IPS-18c (cell line): ENCODE measurements around the gene ST8SIA6.
"Not testable (repeated sequence)": the region's sequence is repeated elsewhere in the genome, so short reads cannot be mapped to it uniquely, and the experiment has no call there.

Experiments
- H3K4me3 ChIP-seq: 2 replicates; pipeline ENCODE4 v1.7.0; 2013; ENCODE audit warnings: low read depth, mild to moderate bottlenecking, low read length, moderate library complexity; ENCODE audit not compliant: insufficient read depth
- H3K9me3 ChIP-seq: one replicate; pipeline ENCODE4 v1.6.1; 2013; ENCODE audit warnings: mild to moderate bottlenecking, low read length, moderate library complexity; ENCODE audit not compliant: control insufficient read depth, insufficient read depth

The ST8SIA6 gene

DNA sequence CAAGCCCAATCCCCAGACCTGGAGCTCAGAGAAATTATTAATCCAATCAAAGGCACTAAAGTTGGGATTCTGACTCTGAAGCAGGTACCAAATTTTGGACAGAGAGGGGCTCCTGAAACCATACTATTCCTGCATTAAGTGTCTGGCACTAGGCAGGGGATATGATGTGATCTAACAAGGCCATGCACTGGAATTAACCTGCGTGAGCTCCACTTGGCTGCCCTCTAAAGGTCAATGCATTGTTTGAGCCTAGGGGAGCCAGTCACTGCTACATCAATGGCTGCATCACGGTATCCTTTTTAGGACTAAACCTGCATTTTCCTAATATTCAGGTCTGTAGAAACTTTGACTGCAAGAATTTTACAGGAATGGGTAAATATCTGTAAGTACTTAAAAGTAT lies 42.1 kb downstream of the ST8SIA6 start:
- Histone ChIP-seq H3K4me3 (no peak overlapping the region), H3K9me3 (peaks cover 2% of the 10 kb centered on the region)

DNA sequence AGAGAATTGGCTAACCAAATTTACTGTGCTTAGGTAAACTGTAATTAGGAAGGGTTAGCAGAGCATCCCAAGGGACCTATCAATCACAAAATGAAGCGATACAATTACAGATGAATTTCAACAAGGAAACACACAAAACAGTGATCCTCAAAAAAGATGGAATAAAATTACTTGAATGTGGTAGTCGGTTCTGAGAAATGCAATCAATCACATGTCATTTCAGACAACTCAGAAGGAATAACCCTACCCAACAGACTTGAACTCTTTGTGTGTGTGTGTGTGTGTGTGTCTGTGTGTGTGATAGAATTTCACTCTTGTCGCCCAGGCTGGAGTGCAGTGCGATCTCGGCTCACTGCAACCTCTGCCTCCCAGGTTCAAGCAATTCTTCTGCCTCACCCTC lies 43.5 kb downstream of the ST8SIA6 start:
- Histone ChIP-seq H3K9me3 (no peaks in the 10 kb centered on the region), H3K4me3 (no peak overlapping the region)

DNA sequence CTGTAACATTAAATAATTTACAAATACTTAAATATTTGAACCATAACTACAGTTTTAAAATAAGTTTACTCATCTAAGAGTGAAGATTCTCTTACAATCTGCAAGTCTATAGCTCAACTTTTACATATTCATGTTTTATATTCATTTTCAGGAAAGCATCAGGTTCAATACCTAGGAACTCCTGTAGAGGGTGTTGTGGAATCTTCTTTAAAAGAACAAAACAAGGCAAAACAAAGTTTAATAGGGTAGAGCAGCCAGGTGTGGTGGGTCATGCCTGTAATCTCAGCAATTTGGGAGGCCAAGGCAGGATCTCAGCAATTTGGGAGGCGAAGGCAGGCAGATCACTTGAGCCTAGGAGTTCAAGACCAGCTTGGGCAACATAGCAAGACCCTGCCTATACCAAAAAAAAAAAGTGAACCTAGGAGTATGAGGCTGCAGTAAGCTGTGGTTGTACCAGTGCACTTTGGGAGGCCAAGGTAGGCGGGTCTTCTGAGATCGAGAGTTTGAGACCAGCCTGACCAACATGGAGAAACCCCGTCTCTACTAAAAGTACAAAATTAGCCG lies 45.1 kb downstream of the ST8SIA6 start:
- H3K4me3 ChIP-seq: no peak overlapping the region
- no peaks in the 10 kb centered on the region for H3K9me3 ChIP-seq

DNA sequence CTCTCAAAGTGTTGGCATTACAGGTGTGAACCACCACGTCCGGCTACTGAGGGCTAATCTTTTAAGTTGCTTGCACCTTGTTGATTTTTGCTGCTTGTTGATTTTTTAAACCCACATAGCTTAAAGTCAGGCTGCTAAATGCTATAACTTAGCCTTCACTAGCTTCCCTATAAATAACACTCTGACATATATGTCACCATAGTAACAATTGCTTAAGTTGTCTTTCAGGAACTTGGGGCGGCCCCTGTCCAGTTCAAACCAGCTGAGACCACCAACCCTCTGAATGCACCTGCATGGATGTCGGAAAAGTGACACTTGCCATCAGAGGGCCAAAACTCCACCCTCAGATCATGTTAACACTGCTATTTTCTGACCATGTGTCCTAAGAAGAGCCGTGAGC lies 47.3 kb downstream of the ST8SIA6 start:
- Histone ChIP-seq H3K9me3 (no peaks in the 10 kb centered on the region), H3K4me3 (no peak overlapping the region)

DNA sequence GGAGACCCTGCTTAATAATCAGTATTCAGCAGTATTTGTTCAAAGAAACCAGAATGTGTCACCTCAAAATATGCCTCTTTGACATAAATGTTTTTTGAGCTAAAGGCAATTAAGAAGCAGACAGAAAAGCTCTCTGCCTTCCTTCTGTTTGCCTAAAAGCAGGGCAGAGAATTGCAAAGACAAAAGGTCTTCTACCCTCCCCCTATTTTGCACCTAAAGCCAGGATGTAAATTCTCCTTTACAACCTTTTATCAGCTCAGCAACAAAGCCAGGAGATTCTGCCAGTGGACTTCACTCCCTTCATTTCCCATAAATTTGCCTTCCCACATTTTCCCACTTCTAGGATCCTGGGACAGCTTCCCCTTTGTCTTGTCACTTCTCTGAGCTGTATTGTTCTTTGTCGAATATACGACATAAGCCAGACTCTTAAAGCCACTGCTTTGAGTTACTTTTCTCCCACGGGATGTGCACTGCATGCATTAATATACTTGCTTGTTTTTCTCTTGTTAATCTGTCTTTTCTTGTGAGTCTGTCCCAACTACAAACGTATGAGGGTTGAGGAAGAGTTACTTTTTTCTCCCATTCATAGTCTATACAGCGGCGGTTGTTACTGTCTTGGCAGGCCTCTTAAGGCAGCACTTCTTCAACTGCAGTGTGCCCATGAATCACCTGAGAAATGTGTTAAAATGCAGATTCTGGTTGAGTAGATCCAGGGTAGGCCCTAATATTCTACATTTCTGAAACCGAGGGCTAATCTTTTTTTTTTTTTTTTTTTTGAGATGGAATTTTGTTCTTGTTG lies 48.2 kb downstream of the ST8SIA6 start:
- no peak overlapping the region for H3K4me3 ChIP-seq

DNA sequence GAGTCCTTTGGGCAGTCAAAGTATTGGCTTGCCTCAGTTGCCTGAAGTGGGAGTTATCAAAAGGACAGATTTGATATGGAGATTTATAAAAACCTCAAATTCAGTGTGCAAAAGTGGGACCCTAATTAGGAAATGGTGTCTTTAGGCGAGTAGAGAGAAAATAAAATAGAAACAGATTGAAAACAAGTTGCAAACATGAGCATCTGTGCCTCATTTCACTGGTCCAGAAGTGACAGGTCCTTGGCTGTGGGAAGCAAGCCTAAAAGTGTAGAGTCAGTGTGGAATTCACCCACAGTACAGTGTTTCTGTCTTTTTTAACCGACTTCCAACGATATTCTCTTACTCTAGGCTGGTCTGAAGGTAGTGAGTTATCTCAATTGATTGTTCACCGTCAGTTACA lies 51.2 kb downstream of the ST8SIA6 start:
- no peak overlapping the region for H3K4me3 ChIP-seq
- H3K9me3 ChIP-seq: no peaks in the 10 kb centered on the region

More for the DNA sequence above, 48.2 kb downstream of the ST8SIA6 start:
- H3K9me3 ChIP-seq: no peaks in the 10 kb centered on the region

DNA sequence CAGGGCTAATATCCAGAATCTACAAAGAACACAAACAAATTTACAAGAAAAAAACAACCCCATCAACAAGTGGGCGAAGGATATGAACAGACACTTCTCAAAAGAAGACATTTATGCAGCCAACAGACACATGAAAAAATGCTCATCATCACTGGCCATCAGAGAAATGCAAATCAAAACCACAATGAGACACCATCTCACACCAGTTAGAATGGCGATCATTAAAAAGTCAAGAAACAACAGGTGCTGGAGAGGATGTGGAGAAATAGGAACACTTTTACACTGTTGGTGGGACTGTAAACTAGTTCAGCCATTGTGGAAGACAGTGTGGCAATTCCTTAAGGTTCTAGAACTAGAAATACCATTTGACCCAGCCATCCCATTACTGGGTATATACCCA lies 52.4 kb downstream of the ST8SIA6 start:
- not testable (repeated sequence) for H3K9me3 ChIP-seq, H3K4me3 ChIP-seq

DNA sequence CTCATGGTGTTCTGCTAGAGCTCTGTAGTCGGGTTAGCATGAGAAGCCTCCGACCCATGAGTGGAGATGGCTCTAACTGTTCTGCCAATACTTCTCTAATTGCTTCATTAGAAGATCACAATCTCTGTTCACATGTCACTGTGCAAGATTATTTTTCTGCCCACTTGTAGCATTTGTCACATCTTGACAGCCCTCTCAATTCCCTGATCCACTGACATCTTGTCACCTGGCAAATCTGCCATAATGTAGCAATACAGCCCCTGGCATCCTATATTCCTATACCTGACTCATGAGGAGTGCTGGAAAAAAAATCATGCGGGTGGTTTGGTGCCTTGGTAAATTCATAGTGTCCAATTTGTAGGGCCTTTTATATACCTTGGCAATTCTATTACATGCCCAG lies 58.4 kb downstream of the ST8SIA6 start:
- Histone ChIP-seq H3K9me3 (no peaks in the 10 kb centered on the region), H3K4me3 (no peak overlapping the region)

DNA sequence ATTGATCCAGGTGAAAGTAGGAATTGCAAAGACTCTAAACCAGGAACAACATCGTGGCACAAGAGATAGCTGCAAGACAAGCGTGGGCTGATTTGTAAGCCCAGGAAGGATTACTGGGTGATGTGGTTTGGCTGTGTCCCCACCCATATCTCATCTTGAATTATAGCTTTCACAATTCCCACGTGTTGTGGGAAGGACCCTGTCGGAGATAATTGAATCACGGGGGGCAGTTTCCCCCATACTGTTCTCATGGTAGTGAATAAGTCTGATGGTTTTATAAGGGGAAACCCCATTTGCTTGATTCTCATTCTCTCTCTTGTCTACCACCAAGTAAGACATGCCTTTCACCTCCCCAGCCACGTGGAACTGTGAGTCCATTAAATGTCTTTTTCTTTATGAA lies 59.5 kb downstream of the ST8SIA6 start:
- Histone ChIP-seq H3K9me3 (no peaks in the 10 kb centered on the region), H3K4me3 (no peak overlapping the region)

DNA sequence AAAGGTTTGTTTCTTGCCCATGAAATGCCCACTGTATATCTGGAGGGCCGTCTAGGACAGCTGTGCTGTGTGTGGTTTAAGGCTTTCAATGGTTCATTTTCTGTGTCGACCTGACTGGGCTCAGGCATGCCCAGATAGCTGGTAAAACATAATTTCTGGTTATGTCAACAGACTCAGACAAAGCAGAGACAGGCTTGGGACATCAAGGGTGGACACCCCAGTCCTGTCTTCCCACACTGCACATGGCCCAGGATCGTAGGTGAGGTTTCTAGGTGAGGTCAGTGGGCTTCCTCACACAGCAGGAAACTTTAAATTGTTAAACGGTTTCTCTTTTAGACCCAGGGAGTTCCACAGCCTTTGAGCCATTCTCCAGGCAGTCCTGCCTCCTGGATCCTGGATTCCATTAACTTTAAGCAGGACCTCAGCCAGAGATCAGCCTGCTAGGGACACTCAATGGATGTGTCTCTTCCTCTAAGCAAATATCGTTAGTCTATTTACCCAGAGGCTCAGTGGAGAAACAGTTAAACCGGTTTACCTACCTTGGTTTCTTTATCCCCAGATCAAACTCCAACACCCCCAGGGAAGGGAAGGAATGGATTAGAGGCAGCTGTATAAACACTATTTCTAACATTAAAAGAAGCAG lies 66.4 kb downstream of the ST8SIA6 start:
- H3K4me3 ChIP-seq: no peak overlapping the region
- peaks cover 2% of the 10 kb centered on the region for H3K9me3 ChIP-seq

DNA sequence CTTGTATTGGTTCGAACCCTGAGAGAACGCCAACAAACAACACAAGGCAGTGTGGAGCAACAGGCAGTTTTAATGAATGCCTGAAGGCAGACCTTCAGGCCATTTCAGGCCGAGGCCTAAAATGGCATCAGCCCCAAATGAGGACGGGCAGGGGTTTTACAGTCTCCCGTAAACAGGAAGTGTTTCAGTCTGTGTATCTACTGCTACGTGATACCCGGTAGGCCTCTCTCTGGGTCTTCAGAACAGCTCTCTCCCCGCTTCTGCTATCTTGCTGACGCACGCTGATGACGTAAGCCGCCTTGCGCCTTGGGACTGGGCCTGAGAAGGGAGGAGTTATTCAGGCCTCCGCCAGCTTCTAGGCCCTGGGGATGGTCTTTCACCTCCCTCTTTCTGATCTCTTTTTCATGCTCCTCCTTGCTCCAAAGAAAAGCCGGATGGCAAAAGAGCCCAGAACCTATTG lies 67.7 kb downstream of the ST8SIA6 start:
- peaks cover 2% of the 10 kb centered on the region for H3K9me3 ChIP-seq
- no peak overlapping the region for H3K4me3 ChIP-seq

DNA sequence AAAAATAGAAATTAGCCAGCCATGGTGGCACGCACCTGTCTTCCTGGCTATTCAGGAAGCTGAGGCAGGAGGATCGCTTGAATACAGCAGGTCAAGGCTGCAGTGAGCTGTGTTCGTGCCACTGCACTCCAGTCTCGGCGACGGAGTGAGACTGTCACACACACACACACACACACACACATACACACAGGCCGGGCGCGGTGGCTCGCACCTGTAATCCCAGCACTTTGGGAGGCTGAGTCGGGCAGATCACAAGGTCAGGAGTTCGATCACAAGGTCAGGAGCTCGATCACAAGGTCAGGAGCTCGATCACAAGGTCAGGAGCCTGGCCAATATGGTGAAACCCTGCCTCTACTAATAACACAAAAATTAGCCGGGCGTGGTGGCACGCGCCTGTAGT lies 68.4 kb downstream of the ST8SIA6 start:
- Histone ChIP-seq H3K4me3 (no peak overlapping the region), H3K9me3 (peaks cover 2% of the 10 kb centered on the region)

DNA sequence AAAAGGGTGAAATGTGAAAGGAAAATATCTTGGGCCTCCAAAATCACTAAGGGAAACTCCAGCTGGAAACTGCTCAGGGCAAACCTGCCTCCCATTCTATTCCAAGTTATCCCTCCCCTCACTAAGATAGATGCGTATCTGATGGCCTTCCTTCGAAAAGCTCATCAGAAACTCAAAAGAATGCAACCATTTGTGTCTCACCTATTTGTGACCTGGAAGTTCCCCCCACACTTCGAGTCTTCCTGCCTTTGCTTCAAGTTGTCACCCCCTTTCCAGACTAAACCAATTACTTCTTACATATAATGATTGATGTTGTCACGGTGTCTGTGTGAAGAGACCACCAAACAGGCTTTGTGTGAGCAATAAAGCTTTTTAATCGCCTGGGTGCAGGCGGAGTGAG lies 69.3 kb downstream of the ST8SIA6 start:
- Histone ChIP-seq H3K9me3 (peaks cover 2% of the 10 kb centered on the region), H3K4me3 (no peak overlapping the region)

DNA sequence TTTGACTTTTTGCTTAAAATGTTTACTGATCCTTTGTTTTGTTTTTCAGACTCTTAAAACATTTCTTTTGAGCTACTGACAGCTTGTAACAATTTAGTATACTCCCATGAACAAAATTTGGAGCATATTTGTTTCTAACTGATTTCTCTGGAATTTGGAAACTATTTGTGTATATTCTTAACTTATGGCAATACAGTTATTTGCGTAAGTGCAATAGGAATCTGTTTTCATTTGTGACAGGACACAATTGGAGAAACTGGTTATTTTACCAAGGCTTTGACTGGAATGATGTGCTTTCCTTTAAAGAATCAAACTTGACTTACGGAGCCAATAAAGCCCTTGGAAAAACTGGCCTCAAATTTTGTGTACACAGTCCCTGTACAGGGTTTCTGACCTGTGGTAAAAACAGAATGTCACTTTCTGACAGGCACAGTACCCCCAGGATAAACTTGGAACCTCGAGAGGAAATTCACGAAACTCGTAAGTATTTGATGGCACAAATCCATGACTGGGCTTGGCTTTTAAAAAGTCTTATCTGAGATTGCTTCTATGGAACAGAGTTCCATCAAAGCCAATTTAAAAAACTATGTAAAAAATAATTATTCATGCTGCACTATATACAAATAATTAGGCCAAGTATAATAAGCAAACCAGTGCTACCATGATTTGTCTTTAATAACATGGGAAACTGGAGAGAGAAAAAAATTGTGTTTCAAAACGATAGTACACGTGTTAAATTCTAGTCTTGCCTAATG lies 70.4 kb downstream of the ST8SIA6 start:
- Histone ChIP-seq H3K4me3 (no peak overlapping the region), H3K9me3 (peaks cover 2% of the 10 kb centered on the region)

DNA sequence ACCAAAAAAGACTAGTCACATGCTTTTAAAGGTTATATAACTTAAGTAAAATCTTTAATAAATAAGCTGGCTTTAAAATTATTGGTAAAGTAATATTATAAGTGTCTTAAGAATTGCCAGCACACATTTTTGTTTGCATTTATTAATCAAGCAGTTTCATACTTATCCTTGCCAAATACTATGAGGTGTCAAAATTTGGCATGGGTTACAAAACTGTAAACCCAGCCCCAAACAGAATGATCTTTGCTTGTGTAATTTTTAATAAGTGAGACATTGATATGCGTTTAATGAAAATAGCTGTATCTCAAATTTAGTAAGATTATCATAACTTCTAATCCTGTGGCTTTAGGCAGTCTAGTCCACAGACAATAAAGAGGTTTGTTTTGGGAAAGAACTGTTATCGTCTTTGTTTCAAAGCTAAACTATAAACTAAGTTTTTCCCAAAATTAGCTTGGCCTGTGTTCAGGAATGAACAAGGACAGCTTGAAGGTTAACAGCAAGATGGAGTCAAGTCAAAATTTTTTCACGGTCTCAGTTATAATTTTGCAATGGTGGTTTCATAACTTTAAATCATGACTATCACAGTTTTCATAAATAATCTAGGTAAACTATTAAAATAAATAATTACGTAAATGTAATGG lies 72.8 kb downstream of the ST8SIA6 start:
- no peak overlapping the region for H3K4me3 ChIP-seq
- peaks cover 2% of the 10 kb centered on the region for H3K9me3 ChIP-seq

DNA sequence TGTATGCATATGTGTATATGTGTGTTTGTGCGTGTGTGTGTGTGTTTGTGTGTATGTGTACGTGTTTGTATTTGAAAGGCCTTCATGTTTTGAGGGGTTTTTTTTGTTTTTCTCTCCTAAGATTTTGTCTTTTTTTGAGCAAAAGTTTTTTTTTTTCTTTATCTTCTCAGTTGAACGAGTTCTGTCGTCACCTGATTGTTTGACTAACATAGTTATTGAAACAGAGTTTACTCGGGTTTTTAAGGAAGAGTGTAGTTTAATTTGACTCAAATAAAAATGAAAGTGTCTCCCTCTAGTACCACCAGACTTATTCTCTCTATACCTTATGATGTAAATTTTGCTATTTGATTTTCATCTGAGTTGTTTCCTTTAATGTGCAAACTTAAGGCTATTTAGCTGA lies 73.5 kb downstream of the ST8SIA6 start:
- peaks cover 1% of the 10 kb centered on the region for H3K9me3 ChIP-seq
- no peak overlapping the region for H3K4me3 ChIP-seq

DNA sequence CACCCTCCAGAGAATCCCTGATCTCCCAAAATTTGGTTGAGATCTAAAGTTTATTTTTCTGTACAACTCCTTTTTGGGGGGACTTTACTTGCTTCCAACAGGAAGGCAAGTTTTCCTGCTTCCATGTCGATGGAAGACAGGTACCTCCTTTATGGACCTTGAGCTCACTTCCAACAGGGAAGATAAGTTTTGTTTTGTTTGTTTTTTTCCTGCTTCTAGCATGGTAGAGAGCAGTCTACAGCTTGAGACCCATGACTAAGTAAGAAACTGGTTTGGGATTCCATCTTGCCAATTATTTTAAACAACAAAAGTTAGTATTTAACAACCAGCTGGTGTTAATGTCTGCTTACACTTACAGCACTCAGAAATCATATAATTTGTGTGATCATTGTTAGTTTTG lies 74.4 kb downstream of the ST8SIA6 start:
- H3K4me3 ChIP-seq: no peak overlapping the region
- no peaks in the 10 kb centered on the region for H3K9me3 ChIP-seq
